LNCaP clone FGC (cell line): ENCODE results near the gene BRINP2.

Experiments
- DNase-seq: peaks from one replicate; pipeline ENCODE4 v3.0.0-alpha.2; 2011; ENCODE audit warnings: low read depth
- H3K4me3 ChIP-seq: 2 replicates; pipeline ENCODE4 v1.5.1; 2011; ENCODE audit warnings: mild to moderate bottlenecking, low read depth, low read length, control low read depth
- TF ChIP-seq, protein P1 (sequence below): IDR thresholded peaks from 2 replicates; pipeline ENCODE4 v1.5.1; 2012; ENCODE audit warnings: mild to moderate bottlenecking; ENCODE audit not compliant: control insufficient read depth, insufficient read depth; ENCODE audit errors: extremely low read depth

Gene BRINP2, protein sequence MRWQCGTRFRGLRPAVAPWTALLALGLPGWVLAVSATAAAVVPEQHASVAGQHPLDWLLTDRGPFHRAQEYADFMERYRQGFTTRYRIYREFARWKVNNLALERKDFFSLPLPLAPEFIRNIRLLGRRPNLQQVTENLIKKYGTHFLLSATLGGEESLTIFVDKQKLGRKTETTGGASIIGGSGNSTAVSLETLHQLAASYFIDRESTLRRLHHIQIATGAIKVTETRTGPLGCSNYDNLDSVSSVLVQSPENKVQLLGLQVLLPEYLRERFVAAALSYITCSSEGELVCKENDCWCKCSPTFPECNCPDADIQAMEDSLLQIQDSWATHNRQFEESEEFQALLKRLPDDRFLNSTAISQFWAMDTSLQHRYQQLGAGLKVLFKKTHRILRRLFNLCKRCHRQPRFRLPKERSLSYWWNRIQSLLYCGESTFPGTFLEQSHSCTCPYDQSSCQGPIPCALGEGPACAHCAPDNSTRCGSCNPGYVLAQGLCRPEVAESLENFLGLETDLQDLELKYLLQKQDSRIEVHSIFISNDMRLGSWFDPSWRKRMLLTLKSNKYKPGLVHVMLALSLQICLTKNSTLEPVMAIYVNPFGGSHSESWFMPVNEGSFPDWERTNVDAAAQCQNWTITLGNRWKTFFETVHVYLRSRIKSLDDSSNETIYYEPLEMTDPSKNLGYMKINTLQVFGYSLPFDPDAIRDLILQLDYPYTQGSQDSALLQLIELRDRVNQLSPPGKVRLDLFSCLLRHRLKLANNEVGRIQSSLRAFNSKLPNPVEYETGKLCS

DNA sequence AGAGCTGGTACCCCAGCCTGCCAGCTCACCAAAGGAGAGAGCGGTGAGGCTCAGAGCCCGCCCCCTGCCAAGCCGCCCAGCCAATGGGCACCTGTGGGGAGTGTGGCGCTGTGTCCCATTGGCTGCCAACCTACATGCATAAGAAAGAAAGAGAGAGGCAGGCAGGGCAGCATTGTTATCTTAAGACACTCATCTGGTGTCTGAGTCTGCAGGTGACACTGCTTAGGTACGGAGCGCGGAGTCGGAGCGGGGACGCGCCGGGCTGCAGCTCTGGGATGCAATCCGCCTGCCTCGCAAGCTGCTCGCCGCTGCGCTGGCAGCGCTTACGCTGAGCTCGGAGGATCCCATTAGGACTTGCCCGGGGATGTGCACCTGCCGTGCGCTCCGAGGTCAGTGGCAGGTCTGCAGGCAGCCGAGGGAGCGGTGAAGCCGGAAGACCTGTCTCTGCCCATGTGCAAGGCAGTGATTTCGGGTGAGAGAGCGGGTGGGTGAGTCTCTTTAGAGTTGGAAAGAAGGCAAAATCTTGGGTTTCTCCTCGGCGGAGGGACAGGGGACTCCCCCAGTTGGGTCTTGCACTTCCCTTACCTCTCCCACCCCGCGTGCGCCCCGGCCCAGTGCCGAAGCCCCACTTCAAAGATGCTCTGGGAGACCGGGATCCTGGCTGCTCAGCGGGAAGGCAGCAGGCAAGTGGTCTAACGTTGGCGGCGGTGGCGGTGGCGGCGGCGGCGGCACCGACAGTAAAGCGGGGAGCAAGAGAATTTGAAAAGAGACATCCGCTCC, at the start of gene BRINP2:
BRINP2 (plus strand) TSS at position 203 of the 780 bp plus-strand sequence. CDS start 58,919 bp downstream, outside the sequence.
- no peak within 1 kb of the TSS for H3K4me3 ChIP-seq
- DNase-seq = no peak
- TF ChIP-seq, protein P1, sequence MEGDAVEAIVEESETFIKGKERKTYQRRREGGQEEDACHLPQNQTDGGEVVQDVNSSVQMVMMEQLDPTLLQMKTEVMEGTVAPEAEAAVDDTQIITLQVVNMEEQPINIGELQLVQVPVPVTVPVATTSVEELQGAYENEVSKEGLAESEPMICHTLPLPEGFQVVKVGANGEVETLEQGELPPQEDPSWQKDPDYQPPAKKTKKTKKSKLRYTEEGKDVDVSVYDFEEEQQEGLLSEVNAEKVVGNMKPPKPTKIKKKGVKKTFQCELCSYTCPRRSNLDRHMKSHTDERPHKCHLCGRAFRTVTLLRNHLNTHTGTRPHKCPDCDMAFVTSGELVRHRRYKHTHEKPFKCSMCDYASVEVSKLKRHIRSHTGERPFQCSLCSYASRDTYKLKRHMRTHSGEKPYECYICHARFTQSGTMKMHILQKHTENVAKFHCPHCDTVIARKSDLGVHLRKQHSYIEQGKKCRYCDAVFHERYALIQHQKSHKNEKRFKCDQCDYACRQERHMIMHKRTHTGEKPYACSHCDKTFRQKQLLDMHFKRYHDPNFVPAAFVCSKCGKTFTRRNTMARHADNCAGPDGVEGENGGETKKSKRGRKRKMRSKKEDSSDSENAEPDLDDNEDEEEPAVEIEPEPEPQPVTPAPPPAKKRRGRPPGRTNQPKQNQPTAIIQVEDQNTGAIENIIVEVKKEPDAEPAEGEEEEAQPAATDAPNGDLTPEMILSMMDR = no peak

DNA sequence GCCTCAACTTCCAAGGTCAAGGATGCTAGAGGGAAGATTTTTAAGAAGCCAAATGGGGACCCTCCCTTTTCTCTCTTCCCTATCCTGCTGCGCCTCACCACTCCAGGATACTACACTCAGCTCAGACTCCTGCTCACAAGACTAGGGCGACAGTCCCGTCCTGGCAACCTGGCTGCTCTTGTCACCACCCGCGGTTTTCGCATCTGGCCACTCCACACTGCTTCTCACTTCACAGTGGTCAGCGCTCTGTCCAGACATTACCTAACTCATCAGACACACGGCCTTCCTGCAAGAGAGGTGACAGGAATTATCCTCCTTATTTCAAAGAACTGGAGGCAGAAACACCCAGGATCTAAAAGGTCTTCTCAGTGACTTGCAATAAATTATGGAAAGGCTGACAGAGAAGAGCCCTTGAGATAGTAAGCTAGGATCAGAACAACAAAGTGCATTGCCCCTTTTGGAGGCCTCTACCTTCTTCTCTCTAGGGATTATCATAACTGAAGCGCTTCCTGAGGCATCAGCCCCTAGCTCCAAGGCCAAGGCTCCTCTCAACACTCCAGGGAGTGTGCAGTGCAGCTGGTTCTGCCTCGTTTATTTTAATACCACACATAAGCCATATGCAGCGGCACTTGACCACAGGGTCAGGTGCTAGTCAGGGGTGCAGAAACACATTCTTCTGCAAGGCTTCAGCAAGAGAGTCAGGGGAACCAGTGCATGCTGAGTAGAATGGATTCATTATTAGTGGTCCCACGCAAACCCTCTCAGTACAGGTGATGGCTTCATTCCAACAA, 48.1 kb upstream of the BRINP2 start:
- H3K4me3 ChIP-seq = no peak overlapping the region
- no peak for DNase-seq
- TF ChIP-seq, protein P1 = no peak

DNA sequence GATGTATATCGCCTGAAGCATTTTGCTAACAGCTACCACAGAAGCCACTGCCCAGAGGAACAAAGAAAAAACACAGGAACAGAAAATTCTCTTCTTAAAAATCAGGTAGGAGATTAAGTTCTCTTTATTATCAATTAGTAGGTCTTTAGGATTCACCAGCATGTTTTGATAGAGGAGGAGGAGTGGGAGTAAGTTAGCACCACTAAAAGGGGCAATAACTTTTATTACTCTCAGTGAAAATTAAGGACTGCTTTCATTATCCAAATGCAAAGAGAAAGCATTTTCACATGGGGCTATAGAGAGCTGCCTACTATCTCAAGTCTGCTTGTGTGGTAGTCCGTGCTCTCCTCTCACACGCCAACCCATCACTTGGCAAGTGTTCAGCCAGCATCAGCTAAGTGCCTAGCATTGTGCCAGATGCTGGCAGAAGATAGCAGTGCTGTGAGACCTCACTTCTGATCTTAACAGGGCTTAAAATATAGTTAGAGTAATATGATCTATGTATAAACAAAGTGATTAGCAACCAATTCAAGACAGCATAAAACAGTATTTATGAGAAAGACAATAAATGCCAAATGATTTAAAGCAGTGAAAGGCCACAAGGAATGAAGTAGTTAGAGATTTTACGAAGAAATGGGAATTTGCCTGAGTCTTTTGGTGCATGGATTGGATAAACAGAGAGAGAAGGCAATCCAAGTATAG, 46.0 kb upstream of the BRINP2 start:
- TF ChIP-seq, protein P1 = no peak
- DNase-seq = no peak
- H3K4me3 ChIP-seq = no peak overlapping the region

DNA sequence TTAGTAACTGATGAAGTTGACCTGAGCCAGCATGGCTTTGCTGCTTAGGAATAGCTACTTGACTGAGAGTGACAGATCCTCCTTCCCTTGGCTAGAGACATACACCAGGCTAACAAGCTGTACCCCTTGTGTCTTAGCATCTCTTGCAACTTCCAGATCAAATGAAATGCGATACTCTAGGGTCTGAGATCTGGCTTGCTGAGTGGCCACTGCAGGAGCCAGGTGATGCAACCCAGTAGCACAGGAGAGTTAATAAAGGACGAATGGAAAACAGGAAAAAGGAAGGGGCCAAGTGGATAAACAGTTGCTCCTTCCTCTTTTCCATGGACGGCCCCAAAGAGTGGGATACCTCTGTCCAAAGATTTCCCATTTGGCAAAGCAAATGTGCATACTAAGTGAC, 44.5 kb upstream of the BRINP2 start:
- H3K4me3 ChIP-seq = no peak overlapping the region
- TF ChIP-seq, protein P1 = no peak
- DNase-seq = no peak

DNA sequence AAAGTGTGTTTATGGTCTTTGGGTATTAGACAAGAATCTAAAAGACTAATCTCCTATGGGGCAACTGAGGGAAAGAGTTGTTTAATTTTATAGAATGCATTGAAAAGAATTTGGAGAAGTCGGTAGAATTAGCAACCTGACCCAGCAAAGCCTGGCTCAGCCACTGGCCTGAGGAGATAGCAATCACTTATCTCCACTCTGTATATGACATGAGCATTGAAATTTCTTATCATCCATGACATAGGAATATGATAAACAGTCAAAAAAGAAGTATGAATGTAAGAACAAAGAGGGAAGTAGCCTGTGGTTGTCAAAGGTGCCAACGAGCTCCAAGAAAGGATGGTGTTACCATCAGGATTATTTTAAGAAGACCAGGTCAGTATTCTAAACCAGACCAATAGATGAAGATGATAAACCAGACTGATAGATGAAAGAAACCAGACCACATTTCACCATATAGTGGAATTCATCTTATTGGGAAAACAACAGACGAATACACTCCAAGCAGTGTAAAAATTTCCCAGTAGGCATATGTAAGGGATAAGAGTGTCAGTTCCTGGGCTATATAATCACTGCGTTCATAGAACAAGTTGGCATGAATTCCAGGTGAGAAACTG, 42.0 kb upstream of the BRINP2 start:
- no peak overlapping the region for H3K4me3 ChIP-seq
- DNase-seq = no peak
- TF ChIP-seq, protein P1 = no peak
